PC-9 (cell line): ENCODE data around the gene CHPT1.

Source experiments
- CTCF ChIP-seq: fragments of 200-600 bp; sonication (generic); conservative IDR thresholded peaks from 2 replicates; pipeline ENCODE4 v1.6.1; 2017; ENCODE audit warnings: mixed run types, antibody characterized with exemption, mild to moderate bottlenecking, moderate library complexity
- EZH2 ChIP-seq: fragments of 200-600 bp; sonication (generic); IDR thresholded peaks from 2 replicates; pipeline ENCODE4 v1.8.0; 2017; ENCODE audit warnings: antibody characterized with exemption, low read depth

DNA sequence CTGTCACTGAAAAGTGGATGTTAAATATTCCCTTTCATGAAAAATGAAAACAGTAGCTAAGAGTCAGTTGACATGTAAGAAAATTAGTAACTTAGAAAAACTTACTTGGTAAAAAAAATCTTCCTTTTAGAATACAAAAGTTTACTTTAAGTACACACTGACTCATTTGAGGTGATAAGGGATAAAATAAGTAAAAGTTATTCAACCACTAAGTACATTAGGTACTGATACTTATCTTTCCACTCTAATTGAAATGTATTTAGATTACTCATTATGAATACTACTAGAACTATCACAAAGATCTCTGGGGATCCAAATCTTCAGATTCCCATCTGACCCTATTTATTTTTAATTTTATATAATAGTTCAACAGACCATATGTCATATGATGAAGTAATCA lies 29.7 kb downstream of the CHPT1 start:
- TF ChIP-seq CTCF (no peak), EZH2 (no peak)
